ENCODE data around the gene TSHZ2. TPM values are rescaled to one million over a fixed set of nuclear protein-coding genes. Genes with fewer than 3 reads are reported as not detected.

Gene TSHZ2
- total RNA-seq, 1 donor from 2014 or later, result 9.9 TPM

- H3K9me3 ChIP-seq (ENCODE audit: control insufficient read depth in 3 of 3, low read length in 3 of 3), result peaks cover 0 to 2% (median 0%) of the 10 kb centered on the region in 3 donors
- H3K4me3 ChIP-seq (ENCODE audit: low read length in 3 of 3), result no peak overlapping the region
- H3K36me3 ChIP-seq (ENCODE audit: control insufficient read depth in 3 of 3, insufficient read depth in 3 of 3, low read length in 3 of 3), result no peaks in the 10 kb centered on the region
- H3K27ac ChIP-seq (ENCODE audit: low read depth, low read length), result no peak overlapping the region
- no peak overlapping the region for H3K9ac ChIP-seq (ENCODE audit: low read depth in 1 of 3, low read length in 3 of 3)
- H3K4me1 ChIP-seq (ENCODE audit: control insufficient read depth in 3 of 3, insufficient read depth in 3 of 3, low read length in 3 of 3), result no peaks in the 10 kb centered on the region
- H3K27me3 ChIP-seq (ENCODE audit: control insufficient read depth in 3 of 3, insufficient read depth in 3 of 3, low read length in 3 of 3), result no peaks in the 10 kb centered on the region
These were observed 78.2 kb downstream of the TSHZ2 start for GRCh38 chr20:53050338-53050737.

- peaks cover 0 to 2% (median 0%) of the 10 kb centered on the region in 3 donors for H3K9me3 ChIP-seq (ENCODE audit: control insufficient read depth in 3 of 3, low read length in 3 of 3)
- H3K27ac ChIP-seq (ENCODE audit: low read depth, low read length), result no peak overlapping the region
- no peaks in the 10 kb centered on the region for H3K27me3 ChIP-seq (ENCODE audit: control insufficient read depth in 3 of 3, insufficient read depth in 3 of 3, low read length in 3 of 3)
- H3K36me3 ChIP-seq (ENCODE audit: control insufficient read depth in 3 of 3, insufficient read depth in 3 of 3, low read length in 3 of 3), result no peaks in the 10 kb centered on the region
- H3K4me1 ChIP-seq (ENCODE audit: control insufficient read depth in 3 of 3, insufficient read depth in 3 of 3, low read length in 3 of 3), result no peaks in the 10 kb centered on the region
- no peak overlapping the region for H3K9ac ChIP-seq (ENCODE audit: low read depth in 1 of 3, low read length in 3 of 3)
- H3K4me3 ChIP-seq (ENCODE audit: low read length in 3 of 3), result no peak overlapping the region
These were observed 80.2 kb downstream of the TSHZ2 start for GRCh38 chr20:53052380-53052779.

- Histone ChIP-seq H3K4me3 (ENCODE audit: low read length in 3 of 3) (no peak overlapping the region), H3K27me3 (ENCODE audit: control insufficient read depth in 3 of 3, insufficient read depth in 3 of 3, low read length in 3 of 3) (no peaks in the 10 kb centered on the region), H3K9me3 (ENCODE audit: control insufficient read depth in 3 of 3, low read length in 3 of 3) (peaks cover 0 to 2% (median 0%) of the 10 kb centered on the region in 3 donors)
These were observed 81.4 kb downstream of the TSHZ2 start for GRCh38 chr20:53053595-53053994.

GRCh38 chr20:53055367-53056067 lies 83.4 kb downstream of the TSHZ2 start:
- H3K4me1 ChIP-seq (ENCODE audit: control insufficient read depth in 3 of 3, insufficient read depth in 3 of 3, low read length in 3 of 3), result no peaks in the 10 kb centered on the region
- no peak overlapping the region for H3K9ac ChIP-seq (ENCODE audit: low read depth in 1 of 3, low read length in 3 of 3)
- no peaks in the 10 kb centered on the region for H3K36me3 ChIP-seq (ENCODE audit: control insufficient read depth in 3 of 3, insufficient read depth in 3 of 3, low read length in 3 of 3)
- H3K9me3 ChIP-seq (ENCODE audit: control insufficient read depth in 3 of 3, low read length in 3 of 3), result peaks cover 0 to 2% (median 0%) of the 10 kb centered on the region in 3 donors
- H3K27me3 ChIP-seq (ENCODE audit: control insufficient read depth in 3 of 3, insufficient read depth in 3 of 3, low read length in 3 of 3), result no peaks in the 10 kb centered on the region
- H3K4me3 ChIP-seq (ENCODE audit: low read length in 3 of 3), result no peak overlapping the region
- no peak overlapping the region for H3K27ac ChIP-seq (ENCODE audit: low read depth, low read length)

More at GRCh38 chr20:53053595-53053994, 81.4 kb downstream of the TSHZ2 start:
- no peaks in the 10 kb centered on the region for H3K4me1 ChIP-seq (ENCODE audit: control insufficient read depth in 3 of 3, insufficient read depth in 3 of 3, low read length in 3 of 3)
- no peak overlapping the region for H3K27ac ChIP-seq (ENCODE audit: low read depth, low read length)
- no peak overlapping the region for H3K9ac ChIP-seq (ENCODE audit: low read depth in 1 of 3, low read length in 3 of 3)
- no peaks in the 10 kb centered on the region for H3K36me3 ChIP-seq (ENCODE audit: control insufficient read depth in 3 of 3, insufficient read depth in 3 of 3, low read length in 3 of 3)

DNA sequence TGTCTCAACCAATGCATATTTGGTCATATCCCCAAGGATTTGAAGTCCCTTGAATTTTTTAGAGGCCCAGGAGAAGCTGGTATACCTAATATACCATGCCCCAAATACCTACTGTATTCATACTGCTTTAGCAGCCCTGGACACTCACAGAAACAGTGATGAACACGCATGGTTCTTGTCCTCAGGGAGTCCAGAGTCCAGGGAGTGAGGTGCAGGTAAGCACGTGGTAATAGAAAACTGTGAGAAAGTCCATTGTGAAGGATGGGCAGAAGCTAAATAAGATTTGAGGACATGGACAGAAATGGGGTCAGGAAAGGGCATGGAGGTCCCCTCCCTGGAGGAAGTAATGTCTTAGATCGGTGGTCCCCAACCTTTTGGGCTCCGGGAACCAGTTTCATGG lies 85.4 kb downstream of the TSHZ2 start:
- H3K36me3 ChIP-seq (ENCODE audit: control insufficient read depth in 3 of 3, insufficient read depth in 3 of 3, low read length in 3 of 3), result no peaks in the 10 kb centered on the region
- no peaks in the 10 kb centered on the region for H3K27me3 ChIP-seq (ENCODE audit: control insufficient read depth in 3 of 3, insufficient read depth in 3 of 3, low read length in 3 of 3)
- H3K4me1 ChIP-seq (ENCODE audit: control insufficient read depth in 3 of 3, insufficient read depth in 3 of 3, low read length in 3 of 3), result no peaks in the 10 kb centered on the region
- H3K27ac ChIP-seq (ENCODE audit: low read depth, low read length), result no peak overlapping the region
- H3K9me3 ChIP-seq (ENCODE audit: control insufficient read depth in 3 of 3, low read length in 3 of 3), result peaks cover 0 to 2% (median 0%) of the 10 kb centered on the region in 3 donors
- H3K9ac ChIP-seq (ENCODE audit: low read depth in 1 of 3, low read length in 3 of 3), result no peak overlapping the region
- H3K4me3 ChIP-seq (ENCODE audit: low read length in 3 of 3), result no peak overlapping the region

GRCh38 chr20:53059848-53060247 lies 87.7 kb downstream of the TSHZ2 start:
- H3K9me3 ChIP-seq (ENCODE audit: control insufficient read depth in 3 of 3, low read length in 3 of 3), result peaks cover 0 to 2% (median 0%) of the 10 kb centered on the region in 3 donors
- no peaks in the 10 kb centered on the region for H3K4me1 ChIP-seq (ENCODE audit: control insufficient read depth in 3 of 3, insufficient read depth in 3 of 3, low read length in 3 of 3)
- no peak overlapping the region for H3K9ac ChIP-seq (ENCODE audit: low read depth in 1 of 3, low read length in 3 of 3)
- no peaks in the 10 kb centered on the region for H3K27me3 ChIP-seq (ENCODE audit: control insufficient read depth in 3 of 3, insufficient read depth in 3 of 3, low read length in 3 of 3)
- no peak overlapping the region for H3K4me3 ChIP-seq (ENCODE audit: low read length in 3 of 3)
- H3K36me3 ChIP-seq (ENCODE audit: control insufficient read depth in 3 of 3, insufficient read depth in 3 of 3, low read length in 3 of 3), result no peaks in the 10 kb centered on the region
- no peak overlapping the region for H3K27ac ChIP-seq (ENCODE audit: low read depth, low read length)

- no peaks in the 10 kb centered on the region for H3K27me3 ChIP-seq (ENCODE audit: control insufficient read depth in 3 of 3, insufficient read depth in 3 of 3, low read length in 3 of 3)
- no peak overlapping the region for H3K9ac ChIP-seq (ENCODE audit: low read depth in 1 of 3, low read length in 3 of 3)
- peaks cover 0 to 2% (median 0%) of the 10 kb centered on the region in 3 donors for H3K9me3 ChIP-seq (ENCODE audit: control insufficient read depth in 3 of 3, low read length in 3 of 3)
These were observed 89.3 kb downstream of the TSHZ2 start for GRCh38 chr20:53061192-53062108.

GRCh38 chr20:53064935-53065334 lies 92.8 kb downstream of the TSHZ2 start:
- Histone ChIP-seq H3K36me3 (ENCODE audit: control insufficient read depth in 3 of 3, insufficient read depth in 3 of 3, low read length in 3 of 3) (no peaks in the 10 kb centered on the region), H3K9me3 (ENCODE audit: control insufficient read depth in 3 of 3, low read length in 3 of 3) (peaks cover 0 to 5% (median 0%) of the 10 kb centered on the region in 3 donors), H3K27me3 (ENCODE audit: control insufficient read depth in 3 of 3, insufficient read depth in 3 of 3, low read length in 3 of 3) (no peaks in the 10 kb centered on the region), H3K4me1 (ENCODE audit: control insufficient read depth in 3 of 3, insufficient read depth in 3 of 3, low read length in 3 of 3) (no peaks in the 10 kb centered on the region), H3K9ac (ENCODE audit: low read depth in 1 of 3, low read length in 3 of 3) (no peak overlapping the region), H3K27ac (ENCODE audit: low read depth, low read length) (no peak overlapping the region), H3K4me3 (ENCODE audit: low read length in 3 of 3) (no peak overlapping the region)

More at GRCh38 chr20:53061192-53062108, 89.3 kb downstream of the TSHZ2 start:
- Histone ChIP-seq H3K36me3 (ENCODE audit: control insufficient read depth in 3 of 3, insufficient read depth in 3 of 3, low read length in 3 of 3) (no peaks in the 10 kb centered on the region), H3K27ac (ENCODE audit: low read depth, low read length) (no peak overlapping the region), H3K4me1 (ENCODE audit: control insufficient read depth in 3 of 3, insufficient read depth in 3 of 3, low read length in 3 of 3) (no peaks in the 10 kb centered on the region), H3K4me3 (ENCODE audit: low read length in 3 of 3) (no peak overlapping the region)

GRCh38 chr20:53068241-53068640 lies 96.1 kb downstream of the TSHZ2 start:
- no peak overlapping the region for H3K9ac ChIP-seq (ENCODE audit: low read depth in 1 of 3, low read length in 3 of 3)
- H3K9me3 ChIP-seq (ENCODE audit: control insufficient read depth in 3 of 3, low read length in 3 of 3), result peaks cover 0 to 5% (median 0%) of the 10 kb centered on the region in 3 donors
- H3K4me1 ChIP-seq (ENCODE audit: control insufficient read depth in 3 of 3, insufficient read depth in 3 of 3, low read length in 3 of 3), result no peaks in the 10 kb centered on the region
- no peak overlapping the region for H3K27ac ChIP-seq (ENCODE audit: low read depth, low read length)
- H3K27me3 ChIP-seq (ENCODE audit: control insufficient read depth in 3 of 3, insufficient read depth in 3 of 3, low read length in 3 of 3), result no peaks in the 10 kb centered on the region
- H3K4me3 ChIP-seq (ENCODE audit: low read length in 3 of 3), result no peak overlapping the region
- no peaks in the 10 kb centered on the region for H3K36me3 ChIP-seq (ENCODE audit: control insufficient read depth in 3 of 3, insufficient read depth in 3 of 3, low read length in 3 of 3)

- Histone ChIP-seq H3K36me3 (ENCODE audit: control insufficient read depth in 3 of 3, insufficient read depth in 3 of 3, low read length in 3 of 3) (no peaks in the 10 kb centered on the region), H3K27me3 (ENCODE audit: control insufficient read depth in 3 of 3, insufficient read depth in 3 of 3, low read length in 3 of 3) (no peaks in the 10 kb centered on the region), H3K27ac (ENCODE audit: low read depth, low read length) (no peak overlapping the region), H3K9ac (ENCODE audit: low read depth in 1 of 3, low read length in 3 of 3) (no peak overlapping the region), H3K4me3 (ENCODE audit: low read length in 3 of 3) (no peak overlapping the region), H3K9me3 (ENCODE audit: control insufficient read depth in 3 of 3, low read length in 3 of 3) (peaks cover 0 to 5% (median 0%) of the 10 kb centered on the region in 3 donors), H3K4me1 (ENCODE audit: control insufficient read depth in 3 of 3, insufficient read depth in 3 of 3, low read length in 3 of 3) (no peaks in the 10 kb centered on the region)
These were observed 97.0 kb downstream of the TSHZ2 start for GRCh38 chr20:53069132-53069531.

All from skeletal muscle tissue (tissue), 4 donors.